Stimulated activated CD4-positive, alpha-beta T cell treated with anti-CD3 and anti-CD28 coated beads, TNF-alpha, amount 100 ng/mL, for 4 hours (primary cell): Measurements from ENCODE around the gene AKAP6.

Source experiments
- DNase-seq, 3 experiments: peaks; one replicate each; pipeline ENCODE4 v3.0.0-alpha.2; 2020; ENCODE audit warnings: low read depth in 3 of 3

AKAP6 gene

GRCh38 chr14:32329146-32329545, at the start of gene AKAP6:
TSS of gene AKAP6 (plus strand) at chr14:32329298. CDS start at chr14:32433494, 104,196 bp downstream.
- no peak for DNase-seq

- DNase-seq, result no peak
These were observed 42.5 kb upstream of the AKAP6 start for GRCh38 chr14:32286602-32287001.

- DNase-seq, result no peak
These were observed 32.7 kb upstream of the AKAP6 start for GRCh38 chr14:32296366-32296765.

- no peak for DNase-seq
These were observed 30.8 kb upstream of the AKAP6 start for GRCh38 chr14:32298346-32298745.

GRCh38 chr14:32300136-32300535, 29.0 kb upstream of the AKAP6 start:
- DNase-seq, result no peak

- DNase-seq, result no peak
These were observed 25.2 kb upstream of the AKAP6 start for GRCh38 chr14:32303865-32304264.

- no peak for DNase-seq
These were observed 24.8 kb upstream of the AKAP6 start for GRCh38 chr14:32304296-32304695.

GRCh38 chr14:32306549-32306948, 22.5 kb upstream of the AKAP6 start:
- DNase-seq, result no peak

GRCh38 chr14:32307881-32308582, 21.1 kb upstream of the AKAP6 start:
- DNase-seq, result no peak

GRCh38 chr14:32310876-32311275, 18.2 kb upstream of the AKAP6 start:
- no peak for DNase-seq

GRCh38 chr14:32311294-32312009, 17.6 kb upstream of the AKAP6 start:
- no peak for DNase-seq

- no peak for DNase-seq
These were observed 17.1 kb upstream of the AKAP6 start for GRCh38 chr14:32312010-32312331.

GRCh38 chr14:32313844-32314376, 15.2 kb upstream of the AKAP6 start:
- no peak for DNase-seq

GRCh38 chr14:32318087-32318795, 10.9 kb upstream of the AKAP6 start:
- DNase-seq, result no peak

- DNase-seq, result no peak
These were observed 9.6 kb upstream of the AKAP6 start for GRCh38 chr14:32319368-32320049.

- DNase-seq, result no peak
These were observed 4.5 kb upstream of the AKAP6 start for GRCh38 chr14:32324601-32325000.

- no peak for DNase-seq
These were observed 1.7 kb upstream of the AKAP6 start for GRCh38 chr14:32327255-32327961.

GRCh38 chr14:32329690-32330285, 690 bp downstream of the AKAP6 start:
- no peak for DNase-seq

GRCh38 chr14:32330351-32331111, 1.4 kb downstream of the AKAP6 start:
- no peak for DNase-seq

GRCh38 chr14:32331206-32331605, 2.1 kb downstream of the AKAP6 start:
- no peak for DNase-seq
